SIG-M5 treated with dmso at 0.1 percent for 504 hours (cell line): Measurements from ENCODE around the gene SYNGR1.
"Not testable (repeated sequence)": the region's sequence is repeated elsewhere in the genome, so short reads cannot be mapped to it uniquely, and the experiment has no call there.

Experiments used
- DNase-seq: peaks from one replicate; lab custom pipeline; 2025; ENCODE audit not compliant: unreplicated experiment; lab: John Stamatoyannopoulos, UW

SYNGR1 gene

DNA sequence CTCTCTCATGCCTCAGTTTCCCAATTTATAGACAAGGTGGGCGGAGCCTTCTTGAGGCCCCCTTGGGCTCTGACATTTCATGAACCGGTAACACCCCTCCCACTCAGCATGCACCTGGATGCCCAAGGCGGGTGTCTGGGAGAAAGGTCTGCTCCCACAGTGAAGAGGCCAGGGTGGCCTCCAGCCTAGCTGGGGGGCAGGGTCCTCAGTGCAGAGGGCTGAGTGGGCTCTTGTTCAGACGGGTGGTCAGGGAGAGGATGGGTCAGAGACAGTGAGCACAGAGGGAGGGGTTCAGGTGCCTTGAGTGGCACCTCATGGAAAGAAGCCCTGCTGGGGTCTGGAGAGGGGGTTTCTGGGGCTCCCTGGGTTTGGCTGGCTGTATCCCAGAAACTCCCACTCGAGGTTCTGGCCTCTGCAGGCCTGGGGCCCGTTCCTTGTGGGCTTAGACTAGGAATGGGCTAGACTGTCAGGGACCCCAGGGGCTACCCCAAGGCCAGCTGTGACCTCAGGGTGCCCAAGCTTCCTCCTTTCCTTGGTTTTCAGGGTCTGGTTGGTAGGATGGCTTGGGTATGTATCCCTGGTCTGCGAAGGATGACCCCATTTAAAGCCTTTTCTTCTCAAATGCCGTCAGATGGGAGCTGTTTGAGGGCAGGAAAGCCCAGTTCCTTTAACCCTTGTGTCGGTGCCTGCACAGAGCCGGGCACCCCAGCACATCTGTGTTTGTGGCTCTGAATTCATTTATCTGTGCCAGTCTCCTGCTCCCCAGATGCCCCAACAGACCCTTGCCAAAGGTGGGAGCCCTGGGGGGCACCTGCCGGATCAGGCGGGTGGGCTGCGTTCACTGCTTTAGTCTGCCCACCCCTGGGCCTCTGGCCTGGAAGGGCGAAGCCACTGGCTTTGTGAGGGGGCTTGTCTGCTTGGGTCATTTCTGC lies 1.2 kb downstream of the SYNGR1 start:
- DNase-seq: no peak

DNA sequence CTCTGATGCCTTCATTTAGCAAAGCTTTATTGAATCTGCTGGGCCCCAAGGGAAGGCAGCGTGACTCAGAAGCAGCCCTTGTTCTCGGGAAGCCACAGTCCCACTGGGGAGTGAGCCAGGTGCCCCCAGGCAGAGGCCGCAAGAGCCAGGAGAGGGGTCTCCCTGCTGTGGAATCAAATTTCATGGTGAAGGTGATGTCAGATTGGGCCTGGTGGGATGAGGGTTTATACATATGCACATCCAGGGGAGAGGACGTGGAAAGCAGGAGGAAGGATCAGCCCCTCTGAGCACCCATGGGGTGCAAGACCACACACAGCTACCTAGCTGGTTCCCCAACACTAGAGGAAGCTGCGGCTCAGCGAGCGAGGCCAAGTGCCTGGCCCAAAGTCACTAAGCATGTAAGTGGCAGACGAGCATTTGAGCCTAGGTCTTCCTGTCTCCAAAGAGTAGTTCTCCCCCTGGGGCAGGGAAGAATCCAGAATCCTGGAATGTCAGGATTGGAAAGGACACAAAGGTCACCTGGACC lies 2.0 kb downstream of the SYNGR1 start:
- DNase-seq: no peak

DNA sequence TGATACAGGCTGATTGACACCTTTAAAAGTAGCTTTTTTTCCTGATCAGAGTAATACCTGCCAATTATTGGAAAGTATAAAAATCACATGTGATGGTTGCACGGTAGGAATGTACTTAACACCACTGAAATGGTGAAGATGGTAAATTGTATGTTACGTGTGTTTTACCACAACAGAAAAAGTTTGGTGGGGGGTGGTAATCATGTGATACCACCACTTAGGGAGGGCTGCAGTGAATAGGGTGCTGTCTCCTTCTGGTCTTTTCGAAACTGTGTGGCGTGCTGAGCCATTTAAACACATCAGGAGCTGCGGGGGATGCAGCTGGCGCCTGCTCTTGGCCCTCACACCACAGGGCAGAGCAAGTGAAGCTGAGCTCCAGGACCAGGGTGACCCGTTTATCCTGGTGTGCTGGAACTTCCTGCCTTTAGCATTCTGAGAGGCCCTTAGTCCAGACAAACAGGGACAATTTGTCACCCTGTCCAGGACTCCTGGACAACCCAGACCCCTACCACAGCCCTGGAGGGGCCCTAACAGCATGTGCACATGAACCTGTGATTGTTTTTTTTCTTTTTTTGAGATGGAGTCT lies 2.6 kb downstream of the SYNGR1 start:
- DNase-seq: no peak

DNA sequence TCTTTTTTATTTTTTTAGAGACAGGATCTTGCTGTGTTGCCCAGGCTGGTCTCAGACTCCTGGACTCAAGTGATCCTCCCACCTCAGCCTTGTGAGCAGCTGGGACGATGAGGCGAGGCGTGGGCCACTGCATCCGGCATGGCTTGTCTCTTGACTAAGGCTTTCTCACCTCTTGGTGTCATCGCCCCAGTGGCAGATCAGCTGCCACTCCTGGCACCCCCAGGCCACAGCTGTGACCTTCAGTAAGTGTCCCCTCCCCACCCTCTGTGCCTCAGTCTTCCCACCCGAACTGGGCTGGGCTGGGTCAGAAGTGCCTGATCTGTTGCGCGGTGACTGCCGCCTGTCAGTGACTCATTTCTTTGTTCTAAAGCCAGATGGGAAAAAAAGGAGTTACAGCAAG lies 3.6 kb downstream of the SYNGR1 start:
- DNase-seq: no peak

DNA sequence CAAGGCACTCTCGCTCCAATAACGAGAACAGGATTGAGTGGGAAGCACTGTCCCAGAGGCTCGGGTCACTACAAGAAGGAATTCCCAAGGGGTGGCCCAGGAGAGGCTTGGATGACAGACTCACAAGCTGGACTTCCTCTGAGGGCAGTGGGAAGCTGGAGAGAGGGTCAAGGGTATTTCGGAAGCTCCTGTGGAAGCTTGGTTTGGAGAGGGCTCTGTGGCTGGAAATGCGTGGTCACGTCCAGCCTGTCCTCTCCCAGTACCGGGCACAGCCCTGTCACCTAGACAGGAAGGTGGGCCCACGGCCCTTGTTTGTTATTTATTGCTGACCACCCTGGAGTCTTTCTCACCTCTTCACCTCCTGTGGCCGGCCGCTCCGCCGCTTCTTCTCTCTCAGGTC lies 5.3 kb downstream of the SYNGR1 start:
- no peak for DNase-seq

DNA sequence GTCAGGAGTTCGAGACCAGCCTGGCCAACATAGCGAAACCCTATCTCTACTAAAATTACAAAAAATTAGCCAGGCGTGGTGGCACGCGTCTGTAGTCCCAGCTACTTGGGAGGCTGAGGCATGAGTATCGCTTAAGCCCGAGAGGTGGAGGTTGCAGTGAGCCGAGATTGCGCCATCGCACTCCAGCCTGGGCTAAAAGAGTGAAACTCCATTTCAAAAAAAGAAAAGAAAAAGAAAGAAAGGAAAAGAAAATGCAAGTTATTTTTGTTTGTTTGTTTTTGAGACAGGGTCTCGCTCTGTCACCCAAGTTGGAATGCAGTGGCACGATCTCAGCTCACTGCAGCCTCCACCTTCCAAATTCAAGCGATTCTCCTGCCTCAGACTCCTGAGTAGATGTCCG lies 6.0 kb downstream of the SYNGR1 start:
- DNase-seq: not testable (repeated sequence)

DNA sequence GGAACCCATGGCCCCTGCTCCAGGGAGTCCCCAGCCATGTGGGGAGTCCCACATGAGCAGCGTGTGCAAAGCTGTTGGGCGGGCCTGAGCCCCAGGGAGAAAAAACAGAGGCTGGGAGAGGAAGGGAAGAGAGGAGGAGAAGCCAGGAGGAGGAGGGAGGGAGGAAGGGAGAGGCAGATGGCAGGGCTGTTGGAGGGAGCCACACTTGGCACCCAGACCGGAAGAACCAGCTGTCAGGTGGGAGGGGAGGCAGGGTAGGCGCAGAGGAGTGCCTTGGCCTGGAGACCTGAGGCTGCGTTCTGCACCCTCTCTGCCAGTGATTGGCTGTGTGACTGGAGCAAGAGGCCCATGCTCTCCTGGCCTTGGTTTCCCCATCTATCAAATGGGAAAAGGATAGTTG lies 6.7 kb downstream of the SYNGR1 start:
- no peak for DNase-seq

DNA sequence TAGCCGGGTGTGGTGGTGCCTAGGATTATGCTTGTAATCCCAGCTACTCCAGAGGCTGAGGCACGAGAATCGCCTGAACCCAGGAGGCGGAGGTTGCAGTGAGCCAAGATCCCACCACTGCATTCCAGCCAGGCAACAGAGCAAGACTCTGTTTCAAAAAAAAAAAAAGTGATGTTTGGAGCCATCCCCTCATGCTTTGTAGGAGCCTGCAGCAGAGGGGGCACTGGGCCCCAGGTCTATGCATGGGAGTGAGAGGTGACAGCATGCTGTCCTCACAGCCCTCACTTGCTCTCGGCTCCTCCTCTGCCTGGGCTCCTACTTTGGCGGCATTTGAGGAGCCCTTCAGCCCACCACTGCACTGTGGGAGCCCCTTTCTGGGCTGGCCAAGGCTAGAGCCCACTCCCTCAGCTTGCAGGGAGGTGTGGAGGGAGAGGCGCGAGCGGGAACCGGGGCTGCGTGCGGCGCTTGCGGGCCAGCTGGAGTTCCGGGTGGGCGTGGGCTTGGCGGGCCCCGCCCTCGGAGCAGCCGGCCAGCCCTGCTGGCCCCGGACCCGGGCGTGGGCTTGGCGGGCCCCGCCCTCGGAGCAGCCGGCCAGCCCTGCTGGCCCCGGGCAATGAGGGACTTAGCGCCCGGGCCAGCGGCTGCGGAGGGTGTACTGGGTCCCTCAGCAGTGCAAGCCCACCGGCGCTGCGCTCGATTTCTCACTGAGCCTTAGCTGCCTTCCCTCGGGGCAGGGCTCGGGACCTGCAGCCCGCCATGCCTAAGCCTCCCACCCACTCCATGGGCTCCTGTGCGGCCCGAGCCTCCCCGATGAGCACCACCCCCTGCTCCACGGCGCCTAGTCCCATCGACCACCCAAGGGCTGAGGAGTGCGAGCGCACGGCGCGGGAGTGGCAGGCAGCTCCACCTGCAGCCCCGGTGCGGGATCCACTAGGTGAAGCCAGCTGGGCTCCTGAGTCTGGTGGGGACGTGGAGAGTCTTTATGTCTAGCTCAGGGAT lies 7.6 kb downstream of the SYNGR1 start:
- DNase-seq: not testable (repeated sequence)

DNA sequence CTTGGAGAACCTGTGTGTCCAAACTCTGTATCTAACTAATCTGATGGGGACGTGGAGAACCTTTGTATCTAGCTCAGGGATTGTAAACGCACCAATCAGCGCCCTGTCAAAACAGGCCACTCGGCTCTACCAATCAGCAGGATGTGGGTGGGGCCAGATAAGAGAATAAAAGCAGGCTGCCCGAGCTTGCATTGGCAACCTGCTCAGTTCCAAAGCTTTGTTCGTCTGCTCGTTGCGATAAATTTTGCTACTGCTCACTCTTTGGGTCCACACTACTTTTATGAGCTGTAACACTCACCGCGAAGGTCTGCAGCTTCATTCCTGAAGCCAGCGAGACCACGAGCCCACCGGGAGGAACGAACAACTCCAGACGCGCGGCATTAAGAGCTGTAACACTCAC lies 8.4 kb downstream of the SYNGR1 start:
- DNase-seq: not testable (repeated sequence)

DNA sequence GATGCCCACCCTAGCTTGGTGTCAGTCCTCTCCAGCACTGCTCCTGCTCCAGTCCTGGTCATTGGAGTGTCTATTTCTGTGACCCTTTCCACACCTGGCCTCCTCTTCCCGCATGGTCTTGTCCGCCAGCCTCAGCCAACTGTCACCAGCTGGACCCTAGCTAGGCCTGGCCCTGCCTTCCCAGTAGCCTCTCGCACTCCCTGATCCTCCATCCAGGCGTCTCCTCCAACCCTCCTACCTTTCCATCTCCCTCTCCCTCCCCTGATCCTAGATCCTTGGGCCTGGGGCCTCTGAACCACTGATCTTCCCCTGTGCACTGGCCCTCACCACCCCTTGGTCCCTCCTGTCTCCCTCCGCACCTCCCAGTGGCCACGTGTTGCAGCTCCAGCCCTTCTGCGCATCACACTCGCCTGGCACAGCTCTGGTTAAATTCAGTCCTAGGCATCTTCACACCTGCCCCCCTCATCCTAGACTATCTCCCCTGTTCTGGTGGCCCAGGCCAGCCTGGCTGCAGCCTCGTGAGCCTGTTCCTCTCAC lies 9.9 kb downstream of the SYNGR1 start:
- no peak for DNase-seq

DNA sequence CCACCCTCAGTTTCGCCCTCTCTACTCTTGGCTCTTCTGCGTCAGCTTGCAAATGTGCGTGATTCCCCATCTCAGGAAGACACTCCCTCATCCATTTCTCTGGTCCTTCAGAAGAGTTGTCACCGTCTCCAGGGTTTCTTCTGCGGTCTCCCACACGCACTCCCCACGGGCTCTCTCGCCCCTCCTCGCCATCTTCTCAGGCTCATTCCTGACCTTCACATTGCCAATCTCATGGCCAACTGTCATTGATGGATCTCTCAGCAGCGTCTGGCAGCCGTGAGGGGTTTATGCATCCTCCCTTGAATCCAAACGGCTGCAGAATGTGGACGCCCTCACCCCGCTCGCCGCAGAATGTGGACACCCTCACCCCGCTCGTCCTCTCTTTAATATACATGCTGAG lies 10.5 kb downstream of the SYNGR1 start:
- DNase-seq: no peak

DNA sequence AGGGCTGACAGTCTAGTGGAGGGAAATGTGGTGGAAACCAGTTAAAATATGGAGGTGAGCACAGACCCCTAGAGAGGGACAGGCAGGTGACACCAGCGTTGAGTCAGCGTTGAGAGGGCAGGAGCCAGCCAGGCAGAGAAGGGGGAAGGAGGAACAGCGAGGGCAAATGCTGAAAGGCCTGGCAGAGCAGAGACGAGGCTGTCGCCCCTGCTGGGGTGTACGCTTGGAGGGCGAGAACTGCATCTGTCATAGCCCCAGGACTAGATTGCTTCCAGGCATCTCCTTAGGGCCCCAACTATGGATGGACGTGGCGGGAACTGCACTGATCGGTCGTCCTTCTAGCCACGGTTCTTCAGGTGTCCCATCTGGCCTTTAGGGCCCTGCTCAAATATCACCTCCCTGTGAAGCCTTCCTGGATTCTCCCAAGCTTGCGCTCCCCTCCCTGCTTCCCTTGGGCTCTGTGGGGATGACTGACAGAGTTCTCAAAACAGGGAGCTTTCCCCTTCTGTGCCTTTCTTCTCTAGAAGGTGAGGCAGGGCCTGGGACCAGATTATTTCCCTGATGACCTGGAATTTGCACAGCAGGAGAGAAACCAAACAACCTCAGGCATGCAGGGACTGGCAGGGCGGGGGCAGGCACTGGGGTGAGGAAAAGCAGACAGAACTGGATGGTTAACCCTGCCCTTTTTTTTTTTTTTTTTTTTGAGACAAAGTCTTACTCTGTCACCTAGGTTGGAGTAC lies 11.1 kb downstream of the SYNGR1 start:
- no peak for DNase-seq

DNA sequence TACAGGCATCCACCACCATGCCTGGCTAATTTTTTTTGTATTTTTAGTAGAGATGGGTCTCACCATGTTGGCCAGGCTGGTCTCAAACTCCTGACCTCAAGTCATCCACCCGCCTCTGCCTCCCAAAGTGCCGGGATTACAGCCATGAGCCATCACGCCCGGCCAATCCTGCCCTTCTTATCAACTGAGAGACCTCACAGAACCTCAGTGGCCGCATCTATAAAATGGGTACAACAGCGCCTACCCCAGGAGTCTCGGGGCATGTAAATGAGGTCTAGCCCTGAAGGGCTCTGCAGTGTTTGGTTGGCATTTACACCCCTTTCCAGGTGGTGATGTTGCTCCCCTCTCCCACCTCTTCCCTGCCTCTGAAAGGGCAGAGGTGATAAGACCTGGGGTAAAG lies 11.7 kb downstream of the SYNGR1 start:
- DNase-seq: no peak

DNA sequence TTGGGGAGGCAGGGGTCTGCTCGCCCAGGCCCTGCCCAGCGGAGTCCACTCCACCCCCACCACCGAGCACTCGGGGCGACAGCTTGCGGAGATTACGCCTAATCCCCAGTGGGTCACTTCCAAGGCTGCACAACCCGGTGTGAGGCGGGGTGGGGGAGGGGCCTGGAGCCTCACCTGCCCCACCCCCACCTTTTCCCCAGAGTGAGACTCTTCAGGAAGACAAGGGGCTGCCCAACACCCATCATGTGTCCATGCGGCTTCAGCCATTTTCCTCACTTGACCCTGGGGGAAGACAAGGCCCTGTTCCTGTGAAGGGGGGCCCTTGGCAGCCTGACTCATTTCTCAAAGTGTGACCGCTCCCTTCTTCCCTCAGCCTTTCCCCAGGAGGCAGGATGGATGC lies 12.5 kb downstream of the SYNGR1 start:
- DNase-seq: no peak

DNA sequence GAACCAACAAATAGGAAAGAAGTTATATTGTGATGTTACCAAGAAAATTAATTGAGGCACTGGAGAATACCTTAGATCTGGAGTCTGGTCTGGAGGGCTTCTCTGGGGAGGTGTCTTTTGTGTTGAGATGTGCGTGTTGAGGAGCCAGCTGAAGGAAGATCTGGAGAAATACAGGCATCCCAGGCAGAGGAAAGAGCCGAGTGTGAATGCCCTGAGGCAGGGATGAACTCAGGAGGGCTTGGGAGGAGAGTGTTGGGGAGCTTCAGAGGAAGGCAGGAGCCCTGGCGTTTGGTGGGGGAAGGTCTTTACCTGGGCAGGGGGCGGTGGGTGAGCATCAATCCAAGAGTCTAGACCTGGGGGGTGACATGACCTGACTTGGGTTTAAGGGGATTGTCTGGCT lies 13.1 kb downstream of the SYNGR1 start:
- DNase-seq: no peak

DNA sequence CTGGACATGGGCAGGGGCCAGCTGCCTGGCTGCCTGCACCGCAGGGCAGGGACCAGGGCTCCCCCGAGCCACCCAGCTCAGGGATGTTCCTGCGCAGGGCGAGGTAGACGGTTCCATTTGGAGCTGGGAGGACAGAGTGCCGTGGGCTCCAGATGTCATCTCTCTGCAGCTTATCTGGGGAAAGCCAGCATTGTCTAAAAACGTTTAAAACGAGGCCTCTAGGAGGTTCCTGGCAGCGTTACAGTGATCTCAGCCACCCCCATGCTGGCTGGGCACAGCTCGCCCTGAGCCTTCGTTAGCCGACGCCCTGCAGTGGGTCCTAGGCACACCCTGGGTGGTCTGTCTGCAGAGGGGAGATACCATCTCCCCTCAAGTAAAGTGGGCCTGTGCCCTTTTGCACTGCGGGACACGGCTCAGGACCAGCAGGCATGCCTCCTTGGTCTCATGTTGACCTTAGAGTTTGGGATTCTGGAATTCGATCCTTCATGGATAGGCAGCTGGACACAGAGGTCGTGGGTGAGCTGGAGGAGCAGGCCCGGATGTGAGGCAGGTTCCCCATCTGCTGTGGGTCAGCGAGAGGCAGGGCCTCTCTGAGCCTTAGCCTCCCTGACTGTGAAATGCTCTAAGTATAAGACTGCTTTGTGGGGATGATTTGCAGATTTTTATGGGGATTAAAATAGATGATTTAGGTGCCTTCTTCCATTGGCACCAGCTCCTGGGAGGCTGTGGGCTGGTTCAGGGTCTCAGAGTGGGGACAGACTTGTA lies 14.1 kb downstream of the SYNGR1 start:
- DNase-seq: no peak

DNA sequence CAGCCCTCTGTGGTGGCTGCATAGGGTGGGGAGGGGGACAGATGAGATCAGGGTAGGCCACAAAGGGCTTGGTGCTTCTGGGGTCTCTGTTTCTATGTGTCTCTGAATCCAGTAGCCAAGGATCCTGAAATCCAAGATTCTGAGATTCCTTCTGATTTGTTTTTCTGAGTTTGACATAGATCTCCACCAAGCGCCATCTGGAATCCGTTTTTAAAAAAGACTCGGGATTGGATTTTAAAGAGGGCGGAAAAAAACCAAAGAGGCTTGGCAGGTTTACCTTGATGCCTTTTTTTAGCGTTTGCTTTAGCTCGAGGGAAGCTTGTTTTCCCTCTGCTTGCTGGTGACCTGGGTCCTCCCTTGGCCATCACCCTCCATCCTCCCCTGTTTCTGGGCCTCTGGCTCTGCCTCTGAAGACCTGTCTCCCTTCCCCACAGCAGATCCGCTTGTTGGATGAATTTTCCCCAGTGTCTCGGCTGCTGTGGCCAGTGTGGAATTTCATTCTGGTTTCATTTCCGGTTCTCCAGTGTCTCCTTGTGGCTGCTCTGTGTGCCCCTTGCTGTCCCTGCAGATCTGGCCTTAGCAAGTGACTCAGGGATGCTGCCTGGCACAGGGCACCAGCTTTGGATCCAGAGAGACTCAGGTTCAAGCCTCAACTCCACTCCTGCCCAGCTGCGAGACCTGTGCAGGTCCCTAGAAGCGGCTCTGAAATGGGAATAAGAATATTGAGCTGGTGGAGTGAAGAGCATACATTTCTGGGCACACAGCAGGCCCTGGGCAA lies 15.1 kb downstream of the SYNGR1 start:
- DNase-seq: no peak

DNA sequence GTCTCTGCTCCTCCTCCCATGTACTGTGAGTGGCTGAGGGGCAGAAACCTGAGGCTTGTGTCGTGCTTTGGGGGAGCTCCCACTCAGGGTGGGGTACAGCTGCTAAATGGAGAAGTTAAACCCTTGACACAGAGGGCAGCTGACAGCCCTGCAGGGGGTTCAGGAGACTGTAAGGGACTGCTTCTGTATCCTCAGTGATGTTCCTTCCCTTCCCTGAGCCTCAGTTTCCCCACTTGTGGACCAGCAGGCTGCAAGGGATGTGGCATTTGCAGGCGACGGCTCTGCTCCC lies 15.6 kb downstream of the SYNGR1 start:
- DNase-seq: no peak

DNA sequence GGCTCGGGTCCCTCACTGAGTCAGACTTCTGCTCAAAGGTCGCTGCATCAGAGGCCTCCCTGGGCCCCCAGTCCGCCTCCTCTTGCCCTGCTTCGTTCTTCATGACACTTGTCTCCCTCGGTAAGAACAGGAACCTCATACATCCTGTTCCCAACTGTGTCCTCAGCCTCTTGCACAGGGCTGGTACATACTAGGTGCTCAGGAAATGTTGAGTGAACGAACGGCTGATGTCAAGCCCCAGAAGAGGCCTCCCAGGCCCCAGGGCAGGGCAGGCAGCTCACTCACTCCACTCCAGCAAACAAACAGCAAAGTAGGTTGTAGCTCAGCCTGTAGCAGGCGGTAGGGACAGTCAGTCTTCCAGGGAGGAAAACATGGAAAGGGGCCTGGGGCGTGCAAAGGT lies 17.2 kb downstream of the SYNGR1 start:
- DNase-seq: no peak
